Embryonic facial prominence (tissue), 1 donor: ENCODE results near the gene APBB2.
"Not testable (repeated sequence)": the region's sequence is repeated elsewhere in the genome, so short reads cannot be mapped to it uniquely, and the experiment has no call there.

Experiments
- DNase-seq: peaks from one replicate; pipeline ENCODE4 v3.0.0-alpha.2; 2016; ENCODE audit errors: extremely low spot score

The APBB2 gene

GRCh38 chr4:41061482-41062185, 152.7 kb downstream of the APBB2 start:
- no peak for DNase-seq

DNA sequence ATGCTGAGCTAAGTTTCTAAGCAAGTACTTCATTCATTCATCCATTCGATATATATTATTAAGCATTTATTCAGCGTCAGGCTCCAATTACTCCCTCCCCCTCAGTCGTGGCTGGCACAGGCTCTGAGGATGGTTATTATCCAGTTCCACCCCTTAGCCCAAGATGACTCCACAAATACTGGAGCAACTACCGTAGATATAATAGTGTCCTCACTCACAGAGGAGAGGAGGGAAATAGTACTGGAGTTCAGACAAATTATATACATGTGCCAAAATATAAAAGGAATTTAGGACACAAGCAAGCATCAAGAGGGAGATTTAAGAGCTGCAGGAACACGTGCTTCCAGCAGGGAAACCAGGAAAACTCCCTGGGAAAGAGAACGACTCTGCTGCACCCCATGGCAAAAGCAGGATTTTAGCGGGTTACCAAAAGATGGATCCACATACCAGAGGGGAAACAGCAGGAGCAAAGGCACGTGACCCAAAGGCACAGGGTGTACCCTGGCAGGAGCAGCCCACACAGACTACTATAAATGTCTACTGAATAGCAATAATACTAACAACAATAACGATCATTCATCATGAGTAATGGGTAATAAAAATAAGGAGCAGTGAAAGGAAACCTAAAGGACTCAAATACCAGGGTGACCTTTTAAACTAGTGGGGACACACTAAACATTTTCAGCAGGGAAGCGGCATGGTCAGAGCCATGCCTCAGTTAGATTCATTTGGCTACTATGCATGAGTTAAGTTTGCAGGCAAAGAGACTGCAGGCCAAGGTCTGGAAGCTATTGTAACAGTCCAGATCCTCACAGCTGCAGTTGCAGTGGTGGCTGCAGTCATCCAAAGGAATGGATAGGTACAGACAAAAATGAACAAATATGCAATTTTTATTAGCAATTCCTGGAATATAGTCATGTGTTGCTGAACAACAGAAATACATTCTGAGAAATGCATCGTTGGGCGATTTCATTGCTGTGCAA, 153.7 kb downstream of the APBB2 start:
- DNase-seq, result no peak

DNA sequence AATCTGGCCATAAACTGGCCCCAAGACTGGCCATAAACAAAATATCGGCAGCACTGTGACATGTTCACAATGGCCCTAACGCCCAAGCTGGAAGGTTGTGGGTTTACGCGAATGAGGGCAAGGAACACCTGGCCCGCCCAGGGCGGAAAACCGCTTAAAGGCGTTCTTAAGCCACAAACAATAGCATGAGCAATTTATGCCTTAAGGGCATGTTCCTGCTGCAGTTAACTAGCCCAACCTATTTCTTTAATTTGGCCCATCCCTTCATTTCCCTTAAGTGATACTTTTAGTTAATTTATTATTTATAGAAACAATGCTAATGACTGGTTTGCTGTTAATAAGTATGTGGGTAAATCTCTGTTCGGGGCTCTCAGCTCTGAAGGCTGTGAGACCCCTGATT, 154.9 kb downstream of the APBB2 start:
- not testable (repeated sequence) for DNase-seq

GRCh38 chr4:41058426-41058825, 155.9 kb downstream of the APBB2 start:
- DNase-seq, result no peak

GRCh38 chr4:41057467-41057866, 156.9 kb downstream of the APBB2 start:
- DNase-seq, result no peak

- DNase-seq, result no peak
Measured at GRCh38 chr4:41052287-41052686, 162.1 kb downstream of the APBB2 start.

DNA sequence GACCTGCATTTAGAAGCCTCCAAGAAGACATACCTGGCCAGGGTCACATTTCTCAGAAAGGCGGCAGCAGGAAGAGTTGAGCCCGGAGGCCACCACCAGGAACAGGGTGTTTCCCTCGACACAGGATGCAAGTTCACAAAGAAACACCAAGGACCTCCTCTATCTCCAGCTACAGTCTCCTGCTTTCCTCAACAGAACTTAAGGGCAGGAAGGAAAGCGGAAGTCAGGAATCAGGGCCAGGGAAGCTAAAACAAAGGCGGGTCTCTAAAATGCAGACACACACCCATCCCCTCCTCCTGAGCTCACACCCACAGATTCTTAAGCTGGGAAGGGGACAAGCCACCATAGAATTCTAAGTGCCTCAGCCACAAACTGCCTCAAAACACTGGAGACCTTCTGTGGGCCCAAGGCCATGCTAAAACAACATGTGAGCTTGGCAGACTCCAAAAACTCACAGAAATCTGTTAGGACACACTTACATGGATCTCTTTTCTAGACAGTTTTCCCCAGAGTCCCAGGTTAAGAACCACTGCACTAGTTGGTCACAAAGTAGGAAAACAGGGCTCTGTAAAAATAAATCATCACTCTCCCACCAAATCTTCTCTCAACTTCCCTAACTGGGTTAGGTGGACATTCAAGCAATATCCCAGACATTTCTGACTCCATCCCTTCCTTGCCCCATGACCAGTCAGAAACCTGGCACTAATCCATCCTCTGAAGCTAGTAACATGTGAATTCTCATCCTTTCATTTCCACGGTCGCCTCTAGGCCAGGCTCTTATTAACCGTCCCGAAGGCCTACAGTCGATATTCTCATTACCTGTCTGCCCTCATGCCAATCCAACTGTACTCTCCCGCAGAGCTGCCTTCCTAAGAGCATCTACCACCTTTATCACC, 163.2 kb downstream of the APBB2 start:
- no peak for DNase-seq

- no peak for DNase-seq
Measured at GRCh38 chr4:41050116-41050515, 164.2 kb downstream of the APBB2 start.

- not testable (repeated sequence) for DNase-seq
Measured at GRCh38 chr4:41049176-41049575, 165.2 kb downstream of the APBB2 start.

- no peak for DNase-seq
Measured at GRCh38 chr4:41044791-41045190, 169.6 kb downstream of the APBB2 start.

DNA sequence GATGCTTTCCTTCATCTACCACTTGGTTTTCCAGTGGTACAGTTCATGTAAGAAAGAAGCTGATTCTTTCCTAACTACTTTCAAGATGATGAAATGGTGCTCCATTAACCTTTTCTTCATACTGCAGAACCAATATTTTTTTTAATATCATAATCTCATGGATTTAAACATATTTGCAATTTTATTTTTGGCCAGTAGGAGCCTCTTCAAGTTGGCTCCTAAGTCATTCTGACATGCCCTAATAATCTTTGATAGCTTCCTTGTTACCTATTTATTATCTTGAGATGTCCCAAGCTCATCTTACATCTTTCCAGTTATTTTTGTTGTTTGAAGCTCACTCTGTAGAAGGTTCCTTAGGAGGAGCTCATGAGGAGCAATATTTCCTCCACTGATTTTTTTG, 170.2 kb downstream of the APBB2 start:
- no peak for DNase-seq

GRCh38 chr4:41043465-41043864, 170.9 kb downstream of the APBB2 start:
- no peak for DNase-seq

- DNase-seq, result no peak
Measured at GRCh38 chr4:41041551-41041950, 172.8 kb downstream of the APBB2 start.

DNA sequence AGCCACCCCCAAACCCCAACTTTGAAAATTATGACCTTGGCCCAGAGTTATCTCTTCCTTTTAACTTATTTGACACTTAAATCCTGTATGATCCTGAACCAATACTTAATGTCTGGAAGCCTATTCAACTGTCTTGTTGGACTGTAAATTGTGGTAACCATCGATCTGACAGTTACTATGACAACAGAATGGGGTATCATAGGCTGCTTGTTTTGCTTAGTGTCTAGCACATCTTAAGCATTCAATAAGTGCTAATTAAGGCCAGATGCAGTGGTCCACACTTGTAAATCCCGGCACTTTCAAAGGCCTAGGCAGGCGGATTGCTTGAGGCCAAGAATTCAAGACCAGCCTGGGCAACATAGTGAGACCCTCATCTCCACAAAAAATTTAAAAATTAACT, 175.0 kb downstream of the APBB2 start:
- no peak for DNase-seq

DNA sequence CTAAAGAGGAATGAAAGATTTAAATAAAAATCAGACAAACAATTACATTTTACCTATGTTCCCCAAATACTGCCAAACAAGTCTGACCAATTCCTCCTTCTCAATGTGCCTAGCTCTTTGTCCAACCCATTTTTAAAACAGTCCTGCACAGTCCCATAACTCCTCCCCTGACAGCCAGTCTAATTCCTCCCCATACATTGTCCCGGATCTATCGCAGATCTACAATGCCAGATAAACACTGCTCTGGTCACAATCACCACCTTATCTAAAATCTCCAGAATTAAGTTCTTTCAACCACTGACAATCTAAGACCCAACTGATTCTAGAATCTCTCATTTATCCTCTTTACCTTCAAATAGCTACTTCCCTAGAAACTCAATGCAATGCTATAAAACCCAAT, 176.0 kb downstream of the APBB2 start:
- no peak for DNase-seq

DNA sequence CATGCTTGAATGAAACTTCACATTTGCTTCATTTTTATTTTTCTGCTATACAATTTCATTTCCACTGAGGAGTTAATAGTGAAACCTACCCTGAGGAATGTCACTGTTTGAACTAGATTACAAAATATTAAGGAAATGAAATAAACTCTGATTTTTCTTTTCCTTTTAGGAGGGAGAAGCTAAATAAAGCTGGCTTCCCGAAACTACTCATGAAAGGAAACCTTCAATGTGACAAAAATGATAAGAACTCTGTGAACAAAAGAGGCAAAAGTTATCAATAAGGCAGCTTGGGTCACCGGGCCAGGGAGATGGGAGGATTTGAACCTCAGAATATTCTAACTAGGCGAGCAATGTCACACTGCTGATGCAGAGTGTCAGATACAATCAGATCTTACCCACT, 185.2 kb downstream of the APBB2 start:
- DNase-seq, result no peak

GRCh38 chr4:41028392-41029076, 185.8 kb downstream of the APBB2 start:
- DNase-seq, result no peak

GRCh38 chr4:41026971-41027370, 187.4 kb downstream of the APBB2 start:
- no peak for DNase-seq

- DNase-seq, result no peak
Measured at GRCh38 chr4:41025824-41026223, 188.5 kb downstream of the APBB2 start.

DNA sequence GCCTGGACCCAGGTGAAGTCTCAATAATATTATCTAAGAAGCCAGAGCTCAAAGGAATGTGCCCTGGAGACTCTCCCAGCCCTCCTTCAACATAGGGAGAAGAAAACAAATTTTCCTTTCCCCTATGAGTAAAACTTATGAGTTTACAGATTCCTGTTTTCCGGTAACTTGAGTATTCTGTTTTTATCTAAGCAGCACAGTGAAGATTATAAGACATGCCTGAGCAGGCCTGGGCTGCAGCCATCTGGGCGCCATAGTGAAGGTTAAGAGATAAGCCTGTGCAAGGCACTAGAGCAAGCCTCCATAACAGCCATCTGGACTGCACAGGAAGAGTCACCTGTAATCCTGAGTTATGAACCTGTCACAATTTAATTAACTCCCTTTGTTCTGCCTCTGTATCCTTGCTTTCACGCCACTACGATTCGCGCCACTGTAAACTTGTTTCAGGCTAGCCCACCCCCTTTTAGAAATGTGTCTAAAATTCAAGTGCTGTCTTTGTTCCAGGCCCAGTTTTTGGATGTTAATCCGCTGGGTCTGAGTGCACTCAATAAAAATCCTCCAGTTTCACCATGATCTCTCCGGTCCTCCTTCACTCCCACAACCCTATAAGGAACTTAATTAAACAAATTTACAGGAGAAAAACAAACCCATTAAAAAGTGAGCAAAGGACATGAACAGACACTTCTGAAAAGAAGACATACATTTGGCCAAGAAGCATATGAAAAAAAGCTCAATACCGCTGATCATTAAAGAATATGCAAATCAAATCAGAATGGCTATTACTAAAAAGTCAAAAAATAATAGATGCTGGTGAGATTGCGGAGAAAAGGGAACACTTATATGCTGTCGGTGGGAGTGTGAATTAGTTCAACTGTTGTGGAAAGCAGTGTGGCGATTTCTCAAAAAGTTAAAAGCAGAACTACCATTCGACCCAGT, 189.5 kb downstream of the APBB2 start:
- no peak for DNase-seq
